HG02798 (cell line): ENCODE results near the gene ETV3L.

ENCODE experiments used
- ATAC-seq: cut with Tn5 transposase; IDR thresholded peaks from one replicate; pipeline ENCODE4 v1.9.1; 2021; ENCODE audit warnings: mild to moderate bottlenecking; ENCODE audit not compliant: unreplicated experiment, poor library complexity

ETV3L gene

GRCh38 chr1:157099633-157100009 is at the start of gene ETV3L:
ETV3L (minus strand) TSS chr1:157099808; CDS start chr1:157099523, 285 bp downstream.
- no peak for ATAC-seq

DNA sequence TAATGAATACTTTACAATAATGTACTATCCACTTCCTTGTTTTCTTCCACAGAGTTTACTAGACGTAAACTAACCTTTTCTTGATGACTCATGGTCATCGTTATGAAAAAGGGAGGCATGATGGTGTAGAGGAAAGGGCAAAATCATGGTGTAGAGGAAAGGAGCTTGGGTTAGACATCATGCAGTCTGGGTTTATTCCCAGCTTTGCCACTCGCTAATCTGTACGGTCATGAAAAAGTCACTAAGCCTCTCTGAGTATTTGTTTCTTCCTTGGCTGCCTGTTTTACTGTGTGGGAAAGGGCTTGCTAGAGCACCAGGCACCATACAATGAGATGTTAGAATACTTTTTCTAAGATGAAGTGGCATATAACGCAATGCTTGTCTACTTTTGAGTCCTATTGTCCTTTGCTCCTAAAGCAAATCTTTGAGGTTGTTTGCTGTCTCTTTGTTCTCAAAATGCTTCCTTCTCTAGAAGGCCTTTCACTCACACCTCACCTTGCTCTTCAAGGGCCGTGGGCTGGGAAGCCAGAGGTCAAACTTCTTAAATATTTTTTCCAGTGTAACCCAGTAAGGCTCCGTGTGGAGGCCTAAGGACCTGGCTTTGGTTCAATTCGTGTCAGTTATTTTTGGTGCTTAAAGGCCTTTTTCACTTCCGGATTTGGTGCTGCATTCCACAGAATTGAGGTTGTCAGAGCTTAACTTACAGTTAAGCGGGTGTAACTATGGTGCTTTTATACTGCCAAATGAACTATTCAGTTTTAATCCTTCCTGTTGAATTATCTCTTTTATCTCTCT is 48.5 kb upstream of the ETV3L start:
- no peak for ATAC-seq

- no peak for ATAC-seq
Measured at GRCh38 chr1:157147037-157147436, 47.4 kb upstream of the ETV3L start.

- ATAC-seq, result no peak
Measured at GRCh38 chr1:157146244-157146643, 46.6 kb upstream of the ETV3L start.

DNA sequence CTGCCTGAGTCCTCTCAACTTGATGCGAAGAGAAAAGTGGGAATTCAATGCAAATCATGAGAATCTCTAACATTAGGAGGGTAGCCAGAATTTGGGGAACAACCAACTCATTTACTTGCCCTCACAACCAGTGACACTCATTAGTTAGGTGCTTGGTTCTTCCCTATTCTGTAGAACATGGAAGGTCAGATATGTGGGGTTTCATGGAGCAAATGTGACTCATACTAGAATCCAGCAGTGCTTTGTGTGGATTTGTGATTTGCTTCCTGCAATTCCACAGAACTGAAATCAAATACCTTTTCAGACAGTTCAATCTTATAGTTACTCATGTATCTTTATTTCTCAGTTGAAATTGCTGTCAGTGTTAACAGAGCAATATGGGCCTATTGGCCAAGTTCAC is 45.5 kb upstream of the ETV3L start:
- no peak for ATAC-seq

DNA sequence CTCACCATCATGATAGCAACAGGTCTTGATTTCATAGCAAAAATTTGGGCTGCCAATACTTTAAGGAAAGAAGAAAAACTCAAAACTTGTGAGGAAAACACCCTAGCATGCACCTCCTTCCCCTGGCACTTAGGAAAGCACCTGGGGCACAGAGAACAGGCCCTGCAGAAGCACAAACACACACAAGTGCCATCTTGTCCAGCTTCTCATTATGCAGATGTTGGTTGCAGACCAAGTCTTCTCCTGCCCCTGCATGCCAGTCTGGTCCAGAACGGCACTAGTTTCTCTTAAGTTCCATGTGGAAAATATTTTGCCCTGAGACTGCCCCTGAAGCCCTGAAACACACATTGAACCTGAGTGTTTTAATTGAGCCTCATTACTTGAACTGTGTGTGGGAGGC is 44.9 kb upstream of the ETV3L start:
- no peak for ATAC-seq

- ATAC-seq, result no peak
Measured at GRCh38 chr1:157142765-157143423, 43.3 kb upstream of the ETV3L start.

- ATAC-seq, result no peak
Measured at GRCh38 chr1:157142201-157142600, 42.6 kb upstream of the ETV3L start.

GRCh38 chr1:157141212-157141855 is 41.7 kb upstream of the ETV3L start:
- ATAC-seq, result no peak

GRCh38 chr1:157140063-157140588 is 40.5 kb upstream of the ETV3L start:
- ATAC-seq, result no peak

DNA sequence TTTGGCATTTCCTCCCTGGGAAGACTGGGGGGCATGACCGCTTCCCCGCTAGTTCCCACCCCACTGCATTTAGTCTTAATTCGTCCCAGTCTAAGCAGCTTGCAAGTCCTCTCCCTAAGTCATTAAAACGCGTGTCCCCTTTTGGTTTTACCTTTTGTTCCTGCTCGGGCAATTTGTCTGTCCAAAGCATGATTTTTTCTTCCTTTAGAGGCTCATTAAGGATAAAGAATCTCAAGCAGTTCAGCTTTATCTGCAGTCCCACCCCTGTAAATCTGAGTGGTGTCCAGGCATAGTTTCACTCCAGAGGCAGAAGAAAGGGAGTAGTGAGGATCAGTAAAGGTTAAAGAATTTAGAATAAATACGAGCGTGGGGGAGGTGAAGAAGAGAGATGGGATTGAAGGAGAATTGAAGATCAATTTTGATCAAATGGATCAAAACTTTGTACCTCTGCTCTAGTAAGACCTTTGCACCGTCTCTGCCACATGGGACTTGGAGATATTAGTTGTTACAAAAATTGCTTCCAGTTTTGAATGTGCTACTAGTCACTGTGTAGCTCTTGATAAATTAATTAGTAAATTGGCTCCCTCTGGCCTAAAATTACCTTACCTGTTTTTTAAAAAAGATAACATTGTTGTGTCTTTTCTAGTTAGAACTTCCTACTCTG is 39.6 kb upstream of the ETV3L start:
- ATAC-seq, result no peak

DNA sequence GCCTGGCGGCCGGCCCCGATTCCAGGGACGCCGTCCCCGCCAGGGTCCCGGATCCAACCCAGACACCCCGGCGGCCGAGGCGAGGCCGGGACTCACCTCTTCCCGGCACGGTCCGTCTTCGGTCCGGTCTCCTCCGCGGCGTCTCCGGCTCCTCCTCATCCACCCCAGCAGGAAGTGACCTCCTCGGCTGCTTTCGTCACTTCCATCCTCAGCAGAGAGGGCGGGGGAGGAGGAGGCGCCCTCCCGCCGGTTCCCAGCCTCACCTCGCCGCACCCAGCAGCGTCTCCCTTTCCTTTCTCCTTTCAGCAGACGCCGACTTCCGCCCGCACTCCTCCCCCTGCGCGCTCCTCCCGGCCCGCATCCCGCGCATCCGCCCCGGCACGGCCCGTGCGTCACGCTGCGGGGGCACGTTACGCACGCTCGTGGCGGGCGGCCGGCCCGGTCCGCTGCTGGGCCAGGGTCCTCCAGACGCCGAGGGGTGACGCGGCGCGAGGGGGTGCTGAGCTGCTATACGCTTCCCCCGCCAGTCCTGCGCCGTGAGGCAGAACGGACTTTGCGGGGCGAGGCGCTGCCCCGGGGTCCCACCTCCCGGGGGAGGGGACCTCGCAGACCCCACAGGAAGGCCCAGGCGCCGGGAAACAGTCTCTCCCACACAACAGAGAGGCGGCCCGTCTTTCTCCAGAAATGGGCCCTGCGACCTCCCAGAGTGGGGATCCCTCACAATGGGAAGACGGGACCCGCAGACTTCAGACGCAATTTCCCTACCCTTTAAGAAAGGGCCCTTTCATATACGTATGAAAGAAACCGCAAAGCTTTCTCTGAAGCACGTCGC is 38.8 kb upstream of the ETV3L start, which contains the start of gene ETV3:
TSS of gene ETV3 (minus strand) at position 176 of the 832 bp plus-strand sequence. CDS start 2,043 bp downstream, outside the sequence.
- peak; percentile 91 for ATAC-seq

DNA sequence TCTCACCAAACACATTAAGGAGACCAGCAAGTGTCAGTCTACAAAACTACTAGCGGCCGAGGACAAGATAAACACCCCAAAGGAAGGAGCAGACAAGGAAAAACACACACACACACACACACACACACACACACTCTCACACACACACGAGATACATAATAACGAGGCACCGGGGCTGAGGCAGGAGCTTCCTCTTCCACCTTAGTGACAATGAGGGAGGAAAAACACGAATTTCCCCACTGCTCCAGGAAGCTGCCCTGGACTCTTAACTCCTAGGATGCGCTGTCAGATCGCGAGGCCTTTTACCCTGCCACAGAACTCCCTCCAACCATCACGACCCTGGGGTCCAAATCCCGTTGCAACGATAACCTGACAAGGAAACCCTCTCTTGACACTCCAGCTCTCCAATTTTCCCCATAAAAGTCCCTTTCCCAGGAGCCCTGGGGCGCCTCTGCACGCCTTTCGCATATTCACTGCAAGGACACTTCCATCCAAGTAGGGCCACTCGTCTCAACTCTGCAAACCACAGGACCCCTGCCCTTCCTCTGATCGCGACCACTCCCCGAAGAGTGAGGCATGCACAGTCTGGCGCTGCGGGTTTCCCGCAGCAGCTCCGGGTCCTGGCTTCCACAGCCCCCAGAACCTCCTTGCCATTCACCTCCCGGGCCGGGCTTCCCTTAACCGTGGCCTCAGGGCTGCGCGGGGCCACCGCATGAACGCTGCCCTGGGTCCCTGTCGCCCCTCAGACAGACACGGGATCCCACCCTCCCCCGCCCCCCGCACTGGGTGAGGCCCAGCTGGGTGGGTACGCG is 38.0 kb upstream of the ETV3L start:
- ATAC-seq, result peak; percentile 4

- ATAC-seq, result no peak
Measured at GRCh38 chr1:157137046-157137407, 37.4 kb upstream of the ETV3L start.

GRCh38 chr1:157136133-157136532 is 36.5 kb upstream of the ETV3L start:
- no peak for ATAC-seq

- ATAC-seq, result no peak
Measured at GRCh38 chr1:157135646-157136045, 36.0 kb upstream of the ETV3L start.

GRCh38 chr1:157135070-157135469 is 35.5 kb upstream of the ETV3L start:
- no peak for ATAC-seq

DNA sequence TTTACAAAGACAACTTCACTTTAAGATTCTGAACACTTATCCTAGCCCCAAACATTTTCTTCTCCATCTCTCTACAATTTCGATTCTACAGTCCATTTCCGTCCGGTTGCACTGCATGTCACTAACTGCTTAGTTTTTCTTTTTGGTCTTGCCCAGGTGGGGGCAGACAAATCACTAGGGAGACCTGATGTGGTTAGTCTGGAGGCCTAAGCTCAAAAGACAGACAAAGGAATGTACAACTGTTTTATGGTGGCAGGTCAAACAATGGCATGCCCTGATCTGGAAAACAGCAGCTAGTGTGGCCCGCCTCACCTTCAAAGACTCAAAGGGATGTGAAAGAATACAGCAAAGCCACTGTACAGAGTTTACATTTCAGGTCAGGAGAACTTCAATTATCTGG is 34.8 kb upstream of the ETV3L start:
- ATAC-seq, result no peak

GRCh38 chr1:157133426-157133825 is 33.8 kb upstream of the ETV3L start:
- ATAC-seq, result no peak
